Peyer's patch (tissue), 4 donors: Measurements from ENCODE around the gene STEAP2.

Source experiments
- CTCF ChIP-seq, 6 experiments: fragments of 450-650 bp in 4 of 6; fragments of 200-600 bp in 2 of 6; sonication (generic) in 1 of 6; IDR thresholded peaks; one replicate each; pipeline ENCODE4 v1.5.1; 2017 to 2019; ENCODE audit warnings: antibody characterized with exemption in 6 of 6, mild to moderate bottlenecking in 3 of 6, moderate library complexity in 1 of 6
- POLR2A ChIP-seq, 2 donors: fragments of 450-650 bp; IDR thresholded peaks; one replicate each; pipeline ENCODE4 v1.5.1; 2017; ENCODE audit warnings: antibody characterized with exemption in 2 of 2, mild to moderate bottlenecking in 2 of 2, moderate library complexity in 2 of 2

- TF ChIP-seq CTCF (IDR thresholded peaks at IDR 0.05) (no peak), POLR2A (IDR thresholded peaks at IDR 0.05) (no peak)
Observed at GRCh38 chr7:90242369-90243168, 31.0 kb downstream of the STEAP2 start.
